ENCODE measurements around the gene MRNIP.

- TF ChIP-seq CTCF (IDR thresholded peaks at IDR 0.05 in 8 of 11, conservative IDR thresholded peaks at IDR 0.05 in 3 of 11) (no peak), POLR2AphosphoS5 (IDR thresholded peaks at IDR 0.05) (peak in 1 of 3 donors; percentile 45), POLR2A (IDR thresholded peaks at IDR 0.05) (no peak)
Measured at GRCh38 chr5:179867476-179867875, 8.9 kb upstream of the MRNIP start.
